Stimulated activated CD8-positive, alpha-beta memory T cell treated with anti-CD3 and anti-CD28 coated beads, Interleukin-4, amount 100 ng/mL, for 1 hour (primary cell): ENCODE data around the gene UBA6.
"Not testable (repeated sequence)": the region's sequence is repeated elsewhere in the genome, so short reads cannot be mapped to it uniquely, and the experiment has no call there.

Source experiments
- DNase-seq, 2 donors: peaks; one replicate each; pipeline ENCODE4 v3.0.0-alpha.2; 2020; ENCODE audit warnings: low read depth in 2 of 2, low spot score in 1 of 2

The UBA6 gene

DNA sequence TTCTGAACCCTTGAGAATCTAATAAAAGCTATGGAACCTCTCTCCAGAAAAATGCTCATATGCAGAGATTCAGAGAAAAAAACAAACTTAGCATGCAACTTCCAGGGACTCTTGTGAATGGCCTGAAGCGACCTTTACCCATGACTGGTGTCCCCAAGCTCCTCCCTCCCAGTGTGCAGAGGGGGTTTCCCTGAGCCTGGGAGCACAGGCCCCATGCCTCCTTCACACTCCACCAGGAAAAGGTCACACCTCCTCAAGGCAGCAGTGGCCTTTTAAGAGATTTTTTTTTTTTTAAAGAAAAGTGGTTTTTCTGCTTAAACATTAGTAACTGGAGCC is 13.3 kb upstream of the UBA6 start:
- no peak for DNase-seq

GRCh38 chr4:67713529-67714247 is 12.7 kb upstream of the UBA6 start:
- DNase-seq = no peak

GRCh38 chr4:67712650-67713528 is 11.9 kb upstream of the UBA6 start:
- DNase-seq = no peak

DNA sequence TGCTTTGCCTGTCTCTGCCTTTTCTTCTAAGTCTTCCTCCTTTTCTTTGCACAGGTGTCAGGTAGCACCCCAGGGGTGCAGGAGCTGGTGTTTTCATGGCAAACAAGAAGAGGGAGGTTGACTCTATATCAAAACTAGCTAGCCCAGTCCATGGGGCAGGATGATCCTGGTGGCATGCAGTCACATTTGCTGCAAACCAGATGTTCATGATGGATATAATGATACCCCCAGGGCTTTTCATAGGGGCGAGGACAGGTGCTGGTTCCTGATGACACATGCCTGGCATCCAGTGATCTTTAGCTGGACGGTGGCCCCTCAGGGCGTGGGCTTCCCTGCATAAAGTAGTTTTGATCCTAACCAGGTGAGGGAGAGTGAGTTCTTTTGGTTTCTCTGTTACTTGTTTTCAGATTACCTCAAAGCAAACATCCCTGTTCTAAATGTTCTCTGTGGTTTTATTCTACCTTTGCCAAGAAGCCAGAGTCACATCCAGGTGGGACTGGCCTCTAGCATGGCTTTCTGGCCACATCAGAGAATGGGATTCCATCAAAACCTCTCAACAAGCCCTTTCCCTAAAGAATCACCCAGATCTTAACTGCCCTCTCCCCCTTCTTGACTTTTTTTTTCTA is 11.2 kb upstream of the UBA6 start:
- no peak for DNase-seq

- not testable (repeated sequence) for DNase-seq
Observed at GRCh38 chr4:67706682-67707081, 5.7 kb upstream of the UBA6 start.

- no peak for DNase-seq
Observed at GRCh38 chr4:67704843-67705242, 3.9 kb upstream of the UBA6 start.

DNA sequence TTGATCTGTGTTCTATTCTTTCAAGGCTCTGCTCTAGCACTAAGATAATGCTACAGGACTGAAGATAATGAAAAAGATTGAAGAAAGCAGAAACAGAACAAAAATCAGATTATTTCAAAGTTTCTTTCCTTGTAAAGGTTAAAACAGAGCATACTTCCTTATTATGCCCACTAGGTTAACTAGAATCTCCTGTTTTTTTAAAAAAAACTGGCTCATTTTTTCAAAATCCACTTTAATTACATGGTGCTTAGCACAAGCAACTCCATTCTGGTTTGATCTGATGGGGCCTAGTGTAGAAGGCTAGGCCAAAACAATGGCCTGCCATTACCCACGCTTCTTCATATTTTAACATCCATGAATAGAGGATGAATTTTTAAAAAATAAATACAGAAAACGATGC is 1.2 kb upstream of the UBA6 start:
- DNase-seq = no peak

DNA sequence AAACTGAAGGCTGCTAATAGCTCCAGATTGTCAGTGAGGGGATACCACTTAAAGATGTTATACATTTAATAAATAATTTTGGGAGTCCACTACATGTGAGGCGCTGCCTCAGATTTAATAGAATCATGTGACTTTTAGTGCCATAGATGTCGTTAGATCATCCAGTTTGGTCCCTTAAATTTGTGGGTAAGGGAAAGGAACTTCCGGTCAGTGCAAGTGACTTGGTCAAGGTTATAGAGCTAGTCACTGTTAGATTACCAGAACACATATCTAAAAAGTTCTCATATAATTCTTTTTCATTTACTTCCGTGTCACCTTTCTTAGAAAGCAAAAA is 529 bp upstream of the UBA6 start:
- no peak for DNase-seq

GRCh38 chr4:67700116-67700737 is 728 bp downstream of the UBA6 start:
- DNase-seq = no peak

DNA sequence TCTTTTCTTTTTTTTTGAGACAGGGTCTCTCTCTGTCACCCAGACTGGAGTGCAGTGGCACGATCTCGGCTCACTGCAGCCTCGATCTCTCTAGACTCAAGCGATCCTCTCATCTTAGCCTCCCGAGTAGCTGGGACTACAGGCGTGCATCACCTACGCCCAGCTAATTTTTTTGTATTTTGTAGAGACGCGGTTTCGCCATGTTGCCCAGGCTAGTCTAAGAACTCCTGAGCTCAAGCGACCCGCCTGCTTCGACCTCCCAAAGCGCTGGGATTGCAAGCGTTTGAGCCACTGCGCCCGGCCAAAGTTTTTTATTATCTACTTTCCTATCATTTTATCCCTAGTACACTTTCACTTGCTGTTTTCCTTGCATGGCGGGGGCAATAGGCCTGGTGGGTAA is 1.4 kb downstream of the UBA6 start:
- DNase-seq = no peak

DNA sequence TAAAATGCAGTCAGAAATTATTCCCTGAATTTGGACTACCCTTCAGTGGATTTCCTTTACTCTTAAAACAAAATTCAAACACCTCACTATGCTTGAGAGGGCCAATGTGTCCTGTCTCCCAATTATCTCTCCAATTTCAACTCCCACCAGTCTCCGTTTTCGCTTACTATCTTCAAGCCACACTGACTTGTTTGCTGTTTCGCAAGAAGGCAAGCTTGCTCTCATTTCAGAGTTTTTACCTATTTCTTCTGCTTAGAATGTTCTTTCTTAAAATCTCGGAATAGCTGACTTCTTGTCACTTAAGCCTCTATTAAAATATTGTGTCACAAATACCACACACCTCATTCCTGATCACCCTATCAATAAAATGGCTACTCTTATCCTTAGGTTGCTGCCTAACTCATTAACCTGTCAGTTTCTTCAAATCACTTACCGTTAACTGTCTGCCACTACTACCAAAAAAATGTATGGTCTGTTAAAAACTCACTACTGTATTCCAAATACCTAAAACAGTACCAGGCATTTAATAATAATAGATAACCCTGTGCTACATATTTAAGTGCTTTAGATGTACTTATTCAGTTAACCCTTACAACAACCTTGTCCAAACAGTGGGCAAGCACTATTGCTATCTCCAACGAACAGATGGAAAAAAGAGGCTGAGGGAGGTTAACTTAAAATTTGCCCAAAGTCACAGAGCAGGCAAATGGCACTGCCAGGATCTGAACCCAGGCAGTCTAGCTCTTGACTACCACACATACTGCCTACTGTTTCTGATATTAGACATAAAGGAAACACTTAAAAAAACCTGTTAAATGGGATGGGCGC is 2.9 kb downstream of the UBA6 start:
- no peak for DNase-seq

- DNase-seq = no peak
Observed at GRCh38 chr4:67696061-67696460, 4.9 kb downstream of the UBA6 start.

DNA sequence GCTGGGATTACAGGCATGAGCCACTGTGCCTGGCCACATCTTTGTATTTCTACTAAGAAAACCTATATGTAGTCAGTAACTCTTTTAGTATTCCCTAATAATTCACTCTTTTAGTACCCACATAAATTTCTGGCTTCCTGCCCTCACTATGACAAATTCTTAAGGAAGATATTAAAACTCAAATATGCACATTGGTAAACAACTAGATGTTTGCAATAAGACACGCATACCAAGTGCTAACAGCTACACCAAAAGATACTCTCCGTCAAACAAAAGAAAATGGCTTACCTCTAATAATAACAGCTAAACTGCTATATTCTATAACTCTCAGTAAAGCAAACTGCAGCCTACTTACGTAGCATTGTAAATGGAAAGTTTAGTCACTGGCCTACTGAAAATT is 6.3 kb downstream of the UBA6 start:
- no peak for DNase-seq

DNA sequence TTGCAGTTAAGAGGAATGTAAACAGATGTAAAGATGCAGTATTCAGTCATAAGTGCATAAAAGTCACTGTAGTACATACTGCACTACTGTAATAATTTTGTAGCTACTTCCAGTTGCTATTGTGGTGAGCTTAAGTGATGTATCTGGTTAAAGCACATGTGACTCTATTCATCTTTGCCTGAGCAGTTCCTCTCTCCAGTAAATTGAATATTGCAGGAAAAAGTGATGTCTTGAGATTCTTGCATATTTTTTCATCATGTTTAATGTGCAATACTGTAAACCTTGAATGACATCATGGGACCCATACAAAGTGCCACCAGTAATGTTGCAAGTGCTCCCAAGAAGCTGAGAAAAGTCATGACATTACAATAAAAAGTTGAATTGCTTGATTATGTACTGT is 9.6 kb downstream of the UBA6 start:
- DNase-seq = no peak

DNA sequence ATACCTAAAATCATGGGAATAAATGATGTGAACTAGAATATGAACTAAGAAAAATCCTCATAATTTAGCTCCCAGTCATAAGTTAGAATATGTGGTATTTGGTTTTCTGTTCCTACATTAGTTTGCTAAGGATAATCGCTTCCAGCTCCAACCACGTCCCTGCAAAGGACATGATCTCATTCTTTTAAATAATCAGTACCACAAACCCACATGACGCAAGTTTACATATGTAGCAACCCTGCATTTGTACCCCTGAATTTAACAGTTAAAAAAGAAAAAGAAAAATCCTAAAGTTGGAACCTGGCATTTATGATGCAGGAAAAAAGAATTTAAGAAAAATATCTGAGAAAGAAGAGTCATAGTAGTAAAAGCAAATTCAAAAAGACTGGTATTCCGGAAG is 13.3 kb downstream of the UBA6 start:
- DNase-seq = no peak

DNA sequence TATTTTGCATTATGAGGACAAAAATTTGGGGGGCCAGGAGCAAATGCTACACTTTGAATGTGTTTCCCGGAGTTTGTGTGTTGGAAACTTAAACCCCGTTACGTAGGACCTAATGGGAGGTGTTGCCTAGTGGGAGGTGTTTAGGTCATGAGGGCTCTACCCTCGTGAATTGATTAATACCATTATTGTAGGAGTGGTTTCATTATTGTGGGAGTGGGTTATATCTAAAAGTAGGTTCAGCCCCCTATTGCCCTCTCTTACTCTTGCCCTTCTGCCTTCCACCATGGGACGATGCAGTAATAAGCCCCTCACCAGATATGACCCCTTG is 15.5 kb downstream of the UBA6 start:
- DNase-seq = no peak

DNA sequence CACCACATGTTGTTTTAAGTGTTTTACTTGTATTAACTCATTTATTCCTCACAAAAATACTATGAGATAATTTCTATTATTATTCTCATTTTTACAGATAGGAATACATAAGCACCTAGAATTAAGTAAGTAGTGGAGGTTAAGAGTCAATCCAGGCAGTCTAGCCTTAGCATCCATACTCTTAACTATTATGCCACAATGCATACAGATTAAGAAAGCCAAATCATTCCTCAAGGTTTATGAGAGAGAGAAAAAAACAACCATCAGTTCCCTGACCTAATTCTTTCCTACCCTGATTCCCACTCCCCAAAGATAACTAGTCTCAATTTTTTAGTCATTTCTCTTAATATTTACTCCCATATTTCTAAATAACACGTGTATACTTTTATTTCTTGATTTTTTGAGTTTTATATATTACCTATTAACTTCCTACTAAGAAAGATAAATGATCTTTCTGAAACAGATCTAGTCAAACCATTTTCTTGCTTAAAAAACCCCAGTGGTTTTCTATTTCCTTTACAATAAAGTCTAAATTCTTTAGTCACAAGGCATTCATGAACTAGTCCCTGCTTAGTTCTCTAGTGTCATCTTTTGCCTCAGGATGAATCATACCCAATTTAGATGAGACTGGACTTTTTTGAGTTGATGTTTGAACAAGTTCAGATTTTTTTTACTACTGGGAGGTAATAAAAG is 16.0 kb downstream of the UBA6 start:
- DNase-seq = no peak

- no peak for DNase-seq
Observed at GRCh38 chr4:67682266-67682665, 18.7 kb downstream of the UBA6 start.

DNA sequence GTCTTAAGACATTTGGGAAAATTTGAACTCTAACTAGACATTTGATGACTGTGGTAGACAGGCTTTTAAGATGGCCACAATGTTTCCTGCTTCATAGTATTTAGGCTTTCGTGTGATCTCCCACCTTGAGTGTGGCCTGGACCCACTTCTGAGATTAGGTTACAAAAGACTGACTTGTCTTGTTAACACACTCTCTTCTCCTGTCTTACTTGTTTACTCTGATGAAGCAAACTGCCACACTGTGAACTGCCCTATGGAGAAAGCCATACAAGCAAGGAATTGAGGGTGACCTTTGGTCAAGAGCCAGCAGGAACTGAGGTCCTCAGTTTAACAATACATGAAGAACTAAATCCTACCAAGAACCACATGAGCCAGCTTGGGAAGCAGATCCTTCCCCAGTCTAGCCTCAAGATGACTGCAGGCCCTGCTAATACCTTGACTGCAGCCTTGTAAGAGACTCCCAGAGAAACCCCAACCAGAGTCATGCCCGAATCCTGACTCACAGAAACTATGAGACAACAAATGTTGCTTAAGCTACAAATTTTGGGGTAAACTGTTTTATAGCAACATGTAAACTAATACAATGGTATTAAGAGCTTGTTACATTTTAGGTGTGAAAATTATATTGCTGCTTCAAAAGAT is 20.3 kb downstream of the UBA6 start:
- DNase-seq = no peak

- no peak for DNase-seq
Observed at GRCh38 chr4:67678612-67679011, 22.3 kb downstream of the UBA6 start.
